GM13976 (cell line): ENCODE data around the gene STRBP.

Experiments
- DNase-seq: peaks from one replicate; pipeline ENCODE4 v3.0.0; 2012; ENCODE audit warnings: low spot score
- CTCF ChIP-seq: IDR thresholded peaks from 2 replicates; pipeline ENCODE4 v1.5.1; 2012; ENCODE audit warnings: borderline replicate concordance, mild to moderate bottlenecking; ENCODE audit not compliant: insufficient read depth; ENCODE audit errors: extremely low read depth, missing control alignments, control extremely low read depth
- in situ Hi-C: fragments of 300-500 bp; cut with MboI; formaldehyde crosslinking; loops from one replicate; pipeline ENCODE4 v1.12.0; 2022; ENCODE audit warnings: low sequenced_read_pairs, mixed read lengths, inconsistent platforms; ENCODE audit not compliant: unreplicated experiment

The STRBP gene

GRCh38 chr9:123268465-123269259, at the start of gene STRBP:
Gene STRBP (minus strand): TSS chr9:123268586. CDS start chr9:123184134, 84,452 bp downstream.
- in situ Hi-C loops, result no loop called here
- TF ChIP-seq CTCF, result peak; percentile 31

GRCh38 chr9:123316053-123316718, 47.8 kb upstream of the STRBP start:
- TF ChIP-seq CTCF, result no peak
- in situ Hi-C loops, result no loop called here
- no peak for DNase-seq

More at GRCh38 chr9:123268465-123269259, at the start of gene STRBP:
- peak; percentile 98 for DNase-seq

- no peak for TF ChIP-seq CTCF
- no peak for DNase-seq
- in situ Hi-C loops, result no loop called here
These were observed 47.2 kb upstream of the STRBP start for GRCh38 chr9:123315635-123316034.

GRCh38 chr9:123314617-123315016, 46.2 kb upstream of the STRBP start:
- no peak for TF ChIP-seq CTCF
- in situ Hi-C loops, result no loop called here
- no peak for DNase-seq

DNA sequence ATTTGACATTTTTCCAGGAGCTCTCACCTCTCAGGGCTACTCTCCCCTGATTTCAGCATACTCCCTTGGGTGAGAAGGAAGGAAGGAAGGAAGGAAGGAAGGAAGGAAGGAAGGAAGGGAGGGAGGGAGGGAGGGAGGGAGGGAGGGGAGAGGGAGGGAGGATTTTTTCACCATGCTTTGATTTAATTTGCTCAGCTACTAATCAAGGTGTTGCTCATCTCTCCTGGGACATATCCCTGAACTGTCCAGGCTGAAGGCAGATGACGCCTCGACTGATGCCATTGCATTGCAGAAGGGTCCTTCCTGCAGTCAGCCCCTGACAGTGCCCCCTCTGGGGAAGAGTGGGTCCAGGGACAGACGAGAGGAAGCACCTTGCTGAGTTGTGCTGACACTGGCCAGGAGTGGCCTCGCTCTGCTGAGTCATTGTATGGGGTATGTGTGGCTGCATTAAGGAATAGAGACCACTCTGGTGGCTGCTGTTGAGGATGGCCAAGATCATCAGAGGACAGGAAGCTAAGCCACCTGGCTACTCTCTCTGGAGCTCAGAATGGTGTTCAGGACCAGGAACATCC, 44.0 kb upstream of the STRBP start:
- in situ Hi-C loops, result no loop called here
- TF ChIP-seq CTCF, result no peak
- no peak for DNase-seq

DNA sequence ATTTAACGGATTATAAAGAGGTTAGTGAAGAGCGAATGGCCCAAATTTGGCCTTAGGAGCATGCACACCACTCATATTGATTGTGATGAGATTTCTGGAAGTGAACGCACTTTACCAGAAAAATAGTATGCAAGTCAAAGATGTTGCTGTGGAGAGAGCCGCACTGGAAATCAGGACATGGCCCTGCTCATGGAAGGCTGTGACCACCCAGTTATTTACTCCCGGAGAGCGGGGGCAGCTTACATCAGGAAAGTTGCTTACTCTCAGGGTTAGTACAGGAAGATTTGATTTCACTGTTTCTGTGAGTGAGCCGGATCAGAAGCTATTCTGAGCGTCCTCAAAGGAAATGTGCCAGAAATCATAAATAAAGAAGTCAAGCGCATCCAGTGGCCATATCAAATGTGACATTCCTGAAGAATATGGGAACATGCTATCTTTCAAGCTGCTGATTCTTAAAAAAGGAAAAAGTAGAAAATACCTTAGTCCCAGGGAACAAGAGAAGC, 42.9 kb upstream of the STRBP start:
- DNase-seq, result no peak
- TF ChIP-seq CTCF, result no peak
- in situ Hi-C loops, result no loop called here
